NCI-H146 treated with DMSO at 0.1 percent for 48 hours (cell line): ENCODE measurements around the gene PCCA.

ENCODE experiments used
- DNase-seq: peaks from one replicate; lab custom pipeline; 2025; ENCODE audit not compliant: unreplicated experiment; lab: John Stamatoyannopoulos, UW

The PCCA gene

DNA sequence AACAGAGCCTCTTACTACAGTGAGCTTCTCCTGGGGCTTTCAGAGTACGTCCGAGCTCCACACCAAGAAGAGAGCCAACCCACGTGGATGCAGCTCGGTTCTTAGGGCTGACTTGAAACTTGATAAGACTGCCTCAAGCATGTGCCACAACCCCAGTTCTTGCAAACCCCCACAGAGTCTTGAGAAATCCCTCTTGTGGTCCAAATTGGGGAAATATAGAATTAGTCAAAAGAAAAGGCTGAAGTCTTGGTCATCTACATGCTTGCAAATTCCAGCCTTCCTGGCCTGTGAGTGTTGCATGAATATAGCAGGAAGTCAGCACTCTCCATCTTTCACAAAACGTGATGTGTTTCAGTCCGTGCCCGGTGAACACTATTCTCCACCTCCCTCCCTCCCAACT lies 404.5 kb downstream of the PCCA start:
- no peak for DNase-seq

DNA sequence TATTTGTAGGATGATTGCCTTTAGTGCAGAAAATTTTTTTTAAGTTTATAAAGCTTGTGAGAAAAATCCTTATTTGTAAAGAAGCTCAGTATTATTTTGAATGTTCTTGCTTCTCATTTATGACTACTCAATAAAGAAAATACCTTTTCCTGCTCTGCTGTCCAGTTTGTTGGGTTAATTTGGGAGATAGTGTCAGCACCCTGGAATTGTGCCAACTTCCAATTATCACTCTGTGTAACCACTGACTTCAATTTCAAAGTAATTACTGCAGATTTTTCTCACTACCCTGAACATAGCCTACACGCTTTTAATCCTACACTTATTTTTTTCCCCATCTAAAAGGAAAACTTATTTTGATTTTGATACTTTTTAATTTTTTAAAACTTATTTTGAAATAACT lies 406.6 kb downstream of the PCCA start:
- DNase-seq, result peak; percentile 90

- DNase-seq, result no peak
These were observed 408.5 kb downstream of the PCCA start for GRCh38 chr13:100497389-100497788.

- no peak for DNase-seq
These were observed 413.6 kb downstream of the PCCA start for GRCh38 chr13:100502446-100502845.

DNA sequence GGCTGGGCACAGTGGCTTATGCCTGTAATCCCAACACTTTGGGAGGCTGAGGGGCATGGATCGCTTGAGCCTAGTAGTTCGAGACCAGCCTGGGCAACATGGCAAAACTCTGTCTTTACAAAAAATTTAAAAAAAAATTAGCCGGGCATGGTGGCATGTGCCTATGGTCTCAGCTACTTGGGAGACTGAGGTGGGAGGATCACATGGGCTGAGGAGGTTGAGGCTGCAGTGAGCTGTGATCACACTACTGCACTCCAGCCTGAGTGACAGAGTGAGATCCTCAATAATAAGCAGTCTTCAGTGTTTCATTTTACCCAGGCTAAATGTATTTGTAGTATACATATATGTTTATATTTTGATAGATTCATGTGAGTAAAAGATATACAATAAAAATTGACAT lies 414.7 kb downstream of the PCCA start:
- DNase-seq, result no peak

DNA sequence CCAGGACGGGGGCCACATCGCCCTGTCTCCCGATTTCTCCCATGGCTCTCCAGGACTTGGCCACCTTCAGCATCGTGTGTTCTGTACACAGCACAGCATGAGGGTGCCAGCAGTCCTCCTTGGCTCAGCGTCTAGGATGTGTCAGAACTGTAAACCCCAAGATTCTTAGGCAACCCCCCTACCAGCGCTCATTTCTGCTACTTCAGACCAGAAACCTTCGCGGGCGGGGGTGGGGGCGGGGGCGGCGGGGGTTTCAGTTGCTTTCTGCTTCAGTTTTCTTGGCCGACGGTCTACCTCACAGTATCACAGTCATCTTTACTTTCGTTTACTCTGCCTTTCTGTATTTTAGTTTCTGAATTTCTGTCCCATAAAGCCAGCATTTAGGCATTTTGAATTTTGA lies 417.3 kb downstream of the PCCA start:
- DNase-seq, result no peak

DNA sequence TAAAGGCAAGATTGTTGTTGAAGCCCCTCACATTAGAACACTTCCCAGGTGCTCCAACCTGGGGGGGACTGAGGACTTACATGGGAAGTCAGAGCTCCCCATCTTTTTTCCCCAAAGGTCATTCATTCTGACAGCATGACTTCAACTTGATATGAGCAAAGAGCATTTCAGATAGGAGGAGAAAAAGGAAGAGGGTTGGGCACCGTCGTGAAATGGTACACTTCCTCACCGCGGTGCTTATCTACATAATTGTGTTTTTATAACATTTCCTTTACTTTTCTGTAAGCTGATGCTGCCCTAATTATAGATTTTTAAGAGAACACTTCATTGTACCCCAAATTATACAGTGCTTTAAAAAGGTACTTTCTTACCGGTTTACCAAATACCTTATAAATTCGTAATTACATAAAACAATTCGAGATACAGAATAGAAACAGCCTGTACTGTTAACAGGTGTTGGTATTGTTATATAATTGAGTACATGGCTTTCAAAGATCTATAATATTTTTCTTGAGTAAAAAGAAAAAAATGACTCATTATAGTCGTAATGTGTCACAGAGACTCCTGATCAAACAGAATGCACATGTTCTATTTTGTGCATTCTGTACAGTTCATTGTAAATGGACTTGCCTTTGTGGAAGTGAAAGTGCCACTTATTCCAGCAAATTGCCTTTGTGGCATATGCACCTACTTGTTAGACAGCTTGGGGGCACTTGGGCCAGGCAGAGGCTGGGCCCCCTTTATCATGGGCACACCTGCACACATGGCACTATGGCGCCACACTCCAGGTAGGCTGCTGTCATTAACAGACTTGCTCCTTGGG lies 417.9 kb downstream of the PCCA start:
- peak; percentile 98 for DNase-seq

- peak; percentile 91 for DNase-seq
These were observed 419.6 kb downstream of the PCCA start for GRCh38 chr13:100508455-100508854.

DNA sequence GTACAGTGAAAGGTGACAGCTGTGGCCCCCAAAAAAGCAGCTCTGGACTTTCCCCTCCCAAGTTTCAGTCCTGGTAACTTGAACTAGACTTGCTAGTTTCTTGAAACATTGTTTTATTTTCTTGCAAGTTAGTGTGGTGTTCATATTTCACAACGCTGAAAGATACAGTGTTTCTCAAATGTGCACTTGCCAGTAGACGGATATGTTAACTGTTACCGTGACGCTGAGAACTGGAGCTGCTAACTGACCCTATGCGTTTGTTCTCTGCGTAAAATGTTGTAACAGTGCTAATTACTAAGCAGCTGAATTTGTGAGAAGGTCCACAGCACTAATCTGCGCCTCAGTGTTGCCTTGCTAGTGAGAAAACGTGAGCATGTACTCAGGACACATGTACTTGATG lies 420.1 kb downstream of the PCCA start:
- peak; percentile 79 for DNase-seq

DNA sequence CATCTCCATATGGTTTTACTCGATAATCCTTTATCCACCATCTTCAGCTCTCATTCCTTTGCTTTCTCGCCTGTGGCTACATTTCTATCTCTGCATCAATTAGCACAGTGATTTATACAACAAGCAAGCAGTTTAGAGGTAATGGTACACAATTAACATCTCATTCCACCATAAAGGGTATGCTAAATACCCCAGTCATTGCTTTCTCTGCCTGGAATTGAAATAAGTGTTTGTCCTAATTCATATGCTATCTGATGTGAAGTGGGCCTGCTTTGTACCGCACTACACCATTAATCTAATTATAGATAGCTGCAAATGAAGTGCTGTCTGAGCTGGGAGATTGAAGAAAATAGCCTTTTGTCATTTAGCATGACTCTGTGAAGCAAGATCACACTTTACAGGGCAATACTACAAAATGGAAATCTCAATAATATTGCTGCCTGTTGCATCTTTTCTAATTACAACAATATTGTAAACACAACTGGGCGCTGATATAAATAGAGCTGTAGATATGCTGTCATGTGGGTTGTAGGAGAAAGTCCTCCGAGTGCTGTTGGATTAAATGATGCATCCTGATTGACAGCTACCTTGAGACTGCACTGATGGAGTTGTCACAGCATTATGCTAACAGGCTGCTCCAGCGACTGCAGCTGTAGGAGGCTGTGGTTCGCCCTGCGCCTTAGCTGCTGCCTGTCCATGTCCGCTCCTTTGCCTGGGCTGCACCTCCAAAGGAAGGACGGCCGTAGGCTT lies 421.5 kb downstream of the PCCA start:
- peak; percentile 65 for DNase-seq

DNA sequence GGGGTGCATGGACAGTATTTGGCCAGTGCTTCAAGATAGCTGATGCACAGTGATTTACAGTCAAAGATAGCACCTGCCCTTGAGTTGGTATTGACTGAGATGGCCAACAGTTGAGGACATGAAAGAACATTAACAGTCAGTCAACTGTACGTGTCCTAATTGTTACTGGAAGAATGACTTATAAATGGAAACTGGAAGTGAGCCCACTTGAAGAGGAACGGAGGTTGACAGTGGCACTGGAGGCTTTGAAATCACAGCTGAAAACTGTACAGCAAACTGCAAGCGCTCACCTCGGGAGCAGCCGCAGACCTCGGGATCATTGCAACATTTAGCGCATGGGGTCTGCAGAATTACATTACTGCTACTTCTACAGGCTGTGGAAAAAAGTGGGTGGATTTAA lies 422.6 kb downstream of the PCCA start:
- no peak for DNase-seq

DNA sequence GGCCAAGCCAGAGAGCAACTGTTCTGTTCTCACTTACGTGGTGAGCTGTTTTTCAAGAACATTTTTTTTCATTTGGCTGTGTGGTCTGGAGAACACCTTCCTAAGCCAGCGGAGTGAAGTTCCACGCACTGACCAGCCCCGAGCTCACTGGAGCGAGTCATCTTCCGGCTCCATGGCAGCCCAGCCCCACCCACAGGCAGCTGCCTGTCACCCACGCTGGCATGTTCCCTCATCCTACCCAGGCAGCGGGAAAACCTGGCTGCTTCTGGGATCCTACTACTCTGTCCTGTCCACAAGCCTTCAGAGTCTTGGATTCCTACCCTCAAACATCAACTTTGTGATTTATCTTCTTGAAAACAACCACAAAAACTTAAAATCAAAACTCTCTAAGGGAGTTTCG lies 423.5 kb downstream of the PCCA start:
- DNase-seq, result no peak

DNA sequence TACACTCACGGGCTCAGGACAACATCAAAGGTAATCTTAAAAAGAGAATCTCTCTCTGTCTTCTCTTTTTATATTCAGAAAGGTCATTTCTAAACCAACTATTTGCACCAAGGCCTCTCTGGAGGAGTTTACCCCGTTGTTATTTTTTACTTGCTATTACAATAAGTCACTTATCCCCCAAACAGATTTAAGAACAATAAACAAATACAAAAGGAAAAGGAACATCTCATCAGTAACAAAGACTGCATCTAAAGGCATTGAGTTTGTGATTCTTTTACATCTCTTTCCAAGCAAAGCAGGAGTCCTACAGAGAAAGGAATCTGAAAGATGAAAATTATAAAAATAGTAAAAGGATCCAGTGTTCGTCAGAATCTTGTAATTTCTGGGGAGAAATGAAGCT lies 424.3 kb downstream of the PCCA start:
- DNase-seq, result no peak

DNA sequence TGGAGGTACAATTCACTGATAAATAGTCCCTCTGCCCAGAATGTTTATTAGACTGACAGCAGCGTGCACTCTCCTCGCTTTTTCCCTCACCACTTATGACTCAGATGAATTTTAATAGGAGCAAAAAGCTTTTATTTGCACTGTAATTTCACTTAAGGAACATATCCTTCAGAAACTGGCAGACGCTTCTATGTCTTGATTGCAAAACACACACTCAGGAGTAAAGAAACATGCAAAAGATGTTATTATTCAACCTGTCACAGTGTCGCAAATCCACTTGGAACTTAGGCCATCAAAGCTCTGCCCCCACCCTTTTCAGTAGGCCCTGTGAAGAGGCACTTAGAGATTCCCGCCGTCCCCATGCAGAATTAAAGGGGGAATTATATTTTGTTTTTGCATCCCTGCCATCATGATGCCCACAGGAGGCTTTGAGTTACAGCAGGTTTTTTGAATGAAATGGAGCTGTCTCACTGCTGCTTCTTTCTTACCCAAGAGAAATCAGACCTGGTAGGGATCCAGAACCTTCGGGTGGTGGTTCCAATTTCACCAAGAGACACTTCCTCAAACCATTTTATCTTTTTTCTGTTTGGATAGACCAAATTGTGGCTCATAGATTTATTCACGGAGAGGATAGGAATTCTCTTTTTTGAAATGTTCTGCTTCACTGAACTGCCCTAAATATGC lies 425.2 kb downstream of the PCCA start:
- DNase-seq, result no peak

DNA sequence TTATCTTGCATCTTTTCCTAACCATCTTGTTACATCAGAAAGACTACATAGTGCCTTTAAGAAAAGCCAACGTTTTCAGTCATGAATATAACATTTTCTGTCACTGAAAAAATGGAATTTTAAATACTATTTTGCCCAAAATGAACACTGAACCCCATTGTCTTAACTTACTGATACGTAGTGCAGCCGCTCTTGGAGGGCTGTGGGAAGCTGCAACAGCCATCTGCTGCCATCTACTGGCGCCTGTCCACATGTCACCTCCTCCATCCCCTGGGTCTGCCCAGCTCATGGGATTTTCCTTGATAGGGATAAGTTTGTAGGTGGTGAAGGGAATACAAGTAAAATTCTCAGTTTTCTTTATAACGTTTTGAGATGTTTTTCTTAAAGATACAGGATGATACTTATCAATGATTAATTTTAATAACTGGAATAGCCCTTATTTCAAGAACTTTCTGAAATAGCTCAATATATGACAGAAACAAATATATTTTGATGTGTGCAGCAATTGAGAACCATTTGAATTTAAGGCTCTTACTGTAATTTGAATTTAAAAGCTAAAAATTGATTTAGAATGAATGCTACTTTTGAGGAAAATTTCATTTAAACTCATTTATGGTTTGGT lies 426.0 kb downstream of the PCCA start:
- peak; percentile 85 for DNase-seq

DNA sequence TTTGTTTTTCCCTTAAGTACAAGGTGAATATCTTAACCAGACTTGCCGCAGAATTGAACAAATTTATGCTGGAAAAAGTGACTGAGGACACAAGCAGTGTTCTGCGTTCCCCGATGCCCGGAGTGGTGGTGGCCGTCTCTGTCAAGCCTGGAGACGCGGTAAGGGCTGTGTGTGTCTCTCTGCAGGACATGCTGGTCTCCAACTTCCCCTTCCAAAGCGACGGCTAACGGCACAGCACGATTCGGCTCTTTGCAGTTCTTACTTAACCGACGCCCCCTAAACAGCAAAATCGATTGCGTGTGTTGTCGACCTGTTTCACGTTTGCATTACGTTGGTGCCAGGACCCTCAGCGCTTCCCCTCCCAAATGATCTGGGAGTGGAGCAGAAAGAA lies 426.5 kb downstream of the PCCA start:
- no peak for DNase-seq

- DNase-seq, result no peak
These were observed 428.2 kb downstream of the PCCA start for GRCh38 chr13:100517135-100517534.

GRCh38 chr13:100517728-100518127 lies 428.8 kb downstream of the PCCA start:
- no peak for DNase-seq

DNA sequence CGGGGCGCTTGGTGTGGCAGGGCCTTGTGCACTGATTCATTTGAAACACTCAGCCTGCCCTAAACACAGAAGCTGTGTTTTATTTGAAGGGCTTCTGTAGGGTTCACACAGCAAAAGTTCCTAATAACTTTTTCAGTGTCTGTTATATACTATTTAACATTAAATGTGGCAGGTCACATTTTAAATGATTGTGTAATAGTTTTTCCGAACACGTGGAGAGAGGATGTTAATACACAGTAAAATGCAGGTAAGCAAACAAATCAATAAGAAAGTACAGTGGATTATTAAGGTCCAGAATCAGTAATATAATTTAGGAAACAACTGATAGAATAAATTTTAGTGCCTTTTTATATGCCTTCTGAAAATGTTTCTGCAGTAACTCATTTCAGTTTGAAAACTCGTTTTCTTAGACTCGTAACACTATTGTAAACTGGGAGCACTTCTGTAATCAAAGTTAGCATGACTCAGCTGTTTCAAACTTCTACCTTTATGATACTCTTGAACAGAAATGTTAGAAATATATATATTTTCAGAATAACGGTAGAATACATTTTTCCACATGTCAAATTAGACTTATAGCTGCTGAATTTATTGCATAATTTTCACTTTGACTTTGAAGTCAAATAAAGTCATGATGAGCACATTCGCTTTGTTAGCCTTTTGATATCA lies 429.6 kb downstream of the PCCA start:
- no peak for DNase-seq

- DNase-seq, result no peak
These were observed 430.7 kb downstream of the PCCA start for GRCh38 chr13:100519626-100520025.
